GM21619 (cell line): ENCODE data around the gene PSMA4.
A peak's percentile ranks its signal among the peaks of the same experiment; 100 is the strongest.
"Not testable (repeated sequence)": the region's sequence is repeated elsewhere in the genome, so short reads cannot be mapped to it uniquely, and the experiment has no call there.

Experiments used
- ATAC-seq: cut with Tn5 transposase; IDR thresholded peaks from one replicate; pipeline ENCODE4 v1.9.1; 2021; ENCODE audit not compliant: unreplicated experiment

The PSMA4 gene

DNA sequence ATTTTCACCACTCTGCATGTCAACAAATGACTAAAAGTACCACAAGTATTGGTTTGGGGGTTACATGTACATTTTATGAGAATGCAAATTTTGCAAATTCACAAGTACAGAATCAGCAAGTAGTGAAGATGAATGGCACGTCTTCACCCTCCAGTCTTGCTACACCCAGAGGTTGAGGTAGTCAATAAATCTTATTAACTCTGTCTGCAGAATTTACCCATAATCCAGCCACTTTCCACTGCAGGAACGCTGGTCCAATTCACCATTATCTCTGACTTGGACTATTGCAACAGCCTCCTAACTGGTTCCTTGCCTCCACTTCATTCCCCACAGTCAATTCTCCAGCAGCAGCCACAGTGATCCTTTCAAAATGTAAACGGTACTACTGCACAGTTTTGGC is 10.6 kb downstream of the PSMA4 start:
- ATAC-seq = no peak

DNA sequence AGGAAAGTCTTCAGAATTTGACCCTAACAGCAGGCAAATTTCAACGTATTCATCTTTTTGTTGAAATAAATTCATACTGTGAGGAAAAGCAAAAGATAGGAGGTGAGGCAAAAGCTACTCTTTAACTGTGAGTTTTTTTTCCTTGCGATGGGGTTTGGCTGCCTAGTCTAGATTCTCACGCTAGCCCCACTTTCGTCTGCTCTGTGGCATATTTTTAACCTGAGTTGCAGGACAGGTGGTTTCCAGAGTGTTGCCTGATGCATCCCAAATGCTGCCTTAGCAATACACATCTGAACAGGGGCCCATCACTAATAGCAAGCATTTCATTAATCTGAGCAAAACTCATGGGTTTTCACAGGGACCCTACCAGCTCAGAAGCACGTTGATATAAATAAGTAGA is 11.7 kb downstream of the PSMA4 start:
- ATAC-seq = no peak

DNA sequence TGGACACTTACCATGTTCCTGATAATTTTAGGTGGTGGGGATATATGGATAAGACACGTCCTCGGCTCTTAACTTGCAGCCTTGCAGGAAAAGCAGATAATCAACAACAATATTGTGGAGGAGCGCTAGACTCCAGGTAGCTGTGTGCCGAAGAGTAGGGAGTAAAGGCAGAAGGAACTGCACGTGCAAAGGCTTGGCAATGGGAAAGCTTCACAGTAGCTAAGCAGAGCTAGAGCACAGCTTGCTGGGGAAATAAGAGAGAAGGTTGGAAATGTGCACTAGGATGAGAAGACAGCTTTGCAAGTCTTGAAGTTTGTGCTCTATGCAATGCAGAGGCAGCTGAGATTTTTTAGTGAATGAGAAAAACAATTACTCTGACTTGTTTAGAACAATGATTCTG is 12.4 kb downstream of the PSMA4 start:
- ATAC-seq = no peak

DNA sequence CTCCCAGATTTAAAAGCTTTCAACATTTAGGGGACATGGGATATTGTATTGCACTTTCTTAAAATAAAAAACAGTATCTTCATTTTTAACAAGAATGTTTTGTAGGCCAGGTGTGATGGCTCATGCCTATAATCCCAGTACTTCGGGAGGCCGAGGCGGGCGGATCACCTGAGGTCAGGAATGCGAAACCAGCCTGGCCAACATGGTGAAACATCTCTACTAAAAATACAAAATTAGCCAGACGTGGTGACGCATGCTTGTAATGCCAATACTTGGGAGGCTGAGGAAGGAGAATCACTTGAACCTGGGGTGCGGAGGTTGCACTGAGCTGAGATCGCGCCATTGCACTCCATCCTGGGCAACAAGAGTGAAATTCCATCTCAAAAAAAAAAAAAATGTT is 20.0 kb downstream of the PSMA4 start:
- ATAC-seq = not testable (repeated sequence)

DNA sequence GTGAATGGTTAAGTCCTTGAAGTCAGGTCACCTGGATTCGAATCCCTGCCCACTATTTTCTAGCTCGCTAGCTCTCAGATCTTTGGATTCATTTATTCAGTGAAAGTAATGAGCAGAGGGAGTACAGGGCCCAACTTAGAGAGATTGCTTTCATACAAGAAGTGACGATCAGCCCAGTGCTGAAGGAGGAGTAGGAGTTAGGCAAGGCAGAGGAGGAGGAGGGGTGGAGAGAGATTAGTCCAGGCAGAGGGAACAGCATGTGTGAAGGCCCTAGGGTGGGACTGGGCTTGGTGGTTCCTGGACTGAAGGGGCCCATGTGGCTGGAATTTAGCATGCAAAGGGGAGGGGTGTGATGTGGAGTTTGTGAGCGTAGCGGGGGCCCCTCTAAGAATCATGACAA is 21.2 kb downstream of the PSMA4 start:
- no peak for ATAC-seq

DNA sequence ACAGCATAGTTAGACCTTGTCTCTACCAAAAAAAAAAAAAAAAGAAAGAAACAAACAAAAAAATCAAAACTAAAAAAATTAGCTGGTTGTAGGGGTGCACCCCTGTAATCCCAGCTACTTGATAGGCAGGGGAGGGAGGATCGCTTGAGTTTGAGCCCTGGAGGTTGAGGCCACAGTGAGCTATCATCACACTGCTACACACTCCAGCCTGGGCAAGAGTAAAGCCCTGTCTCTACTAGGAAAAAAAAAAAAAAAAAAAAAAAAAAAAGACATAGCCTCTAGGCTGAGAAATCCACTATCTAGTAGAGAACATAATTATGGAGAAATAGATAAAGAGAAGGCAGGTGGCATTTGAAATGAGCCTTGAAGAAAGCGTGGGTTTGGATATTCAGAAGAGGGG is 22.8 kb downstream of the PSMA4 start:
- no peak for ATAC-seq

DNA sequence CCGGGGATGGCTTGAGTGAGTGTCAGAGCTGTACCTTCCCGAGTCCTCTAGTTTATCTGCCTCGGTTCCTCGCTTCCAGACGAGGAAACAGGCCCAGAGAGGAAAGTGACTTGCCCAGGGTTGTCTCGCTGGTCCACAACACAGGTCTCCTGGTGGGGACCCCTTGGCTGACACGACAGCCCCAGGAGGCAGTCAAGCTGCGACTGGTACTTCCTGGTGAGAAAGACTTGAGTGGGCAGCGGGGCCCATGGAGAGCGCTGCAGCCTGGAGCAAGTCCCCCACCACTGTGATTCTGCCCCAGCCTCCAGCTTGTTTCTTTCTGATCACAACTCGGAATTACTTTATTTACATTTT is 24.5 kb downstream of the PSMA4 start:
- peak; percentile 15 for ATAC-seq

DNA sequence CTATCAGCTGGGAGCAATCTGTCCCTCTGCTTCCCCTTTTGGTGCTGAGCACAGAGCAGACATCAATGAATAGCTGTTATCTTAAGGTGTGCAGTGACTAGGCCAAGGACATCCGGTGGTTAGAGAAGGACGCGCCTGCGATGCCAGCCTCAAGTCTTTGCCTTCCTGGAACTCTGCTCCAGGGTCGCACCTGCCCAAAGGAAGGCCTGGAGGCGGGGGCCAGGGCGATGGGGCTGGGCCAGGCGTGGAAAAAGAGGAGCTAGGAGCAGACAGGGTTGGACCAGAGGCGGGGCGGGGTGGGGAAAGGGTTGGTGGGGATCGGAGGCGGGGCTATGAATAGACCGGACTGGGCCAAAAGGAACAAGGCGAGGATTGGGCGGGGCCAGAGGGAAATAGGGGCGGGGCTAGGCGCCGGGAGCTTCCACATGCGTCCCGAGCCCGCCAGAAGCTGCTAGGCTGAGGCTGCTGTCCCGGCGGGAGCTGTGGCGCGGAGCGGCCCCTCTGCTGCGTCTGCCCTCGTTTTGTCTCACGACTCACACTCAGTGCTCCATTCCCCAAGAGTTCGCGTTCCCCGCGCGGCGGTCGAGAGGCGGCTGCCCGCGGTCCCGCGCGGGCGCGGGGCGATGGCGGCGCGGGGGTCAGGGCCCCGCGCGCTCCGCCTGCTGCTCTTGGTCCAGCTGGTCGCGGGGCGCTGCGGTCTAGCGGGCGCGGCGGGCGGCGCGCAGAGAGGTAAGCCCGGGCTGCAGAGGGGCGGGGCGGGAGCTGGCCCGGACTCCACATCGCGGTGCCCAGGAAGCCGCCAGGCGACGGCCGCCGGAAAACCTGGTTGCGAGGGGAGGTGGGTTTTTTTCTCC is 25.1 kb downstream of the PSMA4 start, which contains the start of gene CHRNA5:
TSS of gene CHRNA5 (plus strand) at position 424 of the 854 bp plus-strand sequence. CDS start at position 624, 200 bp downstream.
- peak; percentile 83 for ATAC-seq

DNA sequence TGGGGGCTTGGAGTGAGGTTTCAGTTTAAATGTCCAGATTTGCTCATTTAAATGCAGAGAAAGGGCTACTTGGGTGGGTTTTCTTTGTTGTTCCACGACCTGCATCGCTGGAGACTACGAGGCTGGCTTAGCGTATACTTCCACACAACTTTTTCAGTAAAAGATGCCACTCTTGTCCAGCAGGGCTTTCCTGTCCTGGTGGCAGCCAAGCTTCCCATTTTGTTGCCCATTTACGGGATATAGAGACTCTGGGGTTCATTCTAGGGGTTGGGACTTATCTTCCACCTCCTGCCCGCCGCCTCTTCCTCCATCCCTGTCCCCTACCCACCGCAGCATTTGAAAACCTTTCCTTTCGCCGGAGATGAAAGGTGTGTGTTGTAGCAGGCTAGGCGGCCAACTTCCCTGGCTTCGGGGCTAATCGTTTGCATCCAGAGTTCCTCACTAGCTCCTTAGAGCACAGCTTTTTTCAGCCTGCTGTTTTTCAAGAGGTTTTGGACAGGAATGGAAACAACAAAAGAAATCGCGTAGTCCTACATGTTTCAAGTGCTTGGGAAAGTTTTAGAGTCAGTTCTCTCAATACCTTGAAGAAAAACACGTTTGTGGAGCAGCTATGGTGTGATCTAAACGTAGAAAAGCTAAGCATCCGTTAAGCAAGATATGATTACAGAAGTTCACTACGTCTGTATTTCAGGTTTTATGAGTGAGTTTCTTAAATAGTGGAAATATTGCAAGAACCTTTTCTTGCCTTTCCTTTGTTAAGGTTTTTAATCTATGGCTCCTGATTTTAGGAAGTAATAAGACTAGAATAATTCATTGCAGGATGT is 25.9 kb downstream of the PSMA4 start:
- peak; percentile 3 for ATAC-seq

DNA sequence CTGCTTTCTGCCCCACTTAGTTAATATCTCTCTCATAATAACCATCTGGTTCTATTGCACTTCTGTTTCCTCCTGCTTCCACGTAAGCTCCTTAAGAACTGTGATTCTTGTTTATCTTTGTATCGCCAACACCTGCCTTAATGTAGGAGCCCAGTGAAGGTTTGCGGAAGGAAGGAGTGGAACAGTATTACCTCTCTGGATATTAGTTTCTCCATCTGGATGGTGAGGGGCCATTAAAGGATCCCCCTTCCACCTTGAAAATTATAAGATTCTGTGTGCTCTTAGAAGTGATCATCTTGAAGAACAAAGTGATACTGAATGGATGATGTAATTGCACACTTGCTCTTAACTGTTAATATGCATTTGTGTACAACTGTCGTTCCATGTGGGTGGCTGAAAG is 27.3 kb downstream of the PSMA4 start:
- ATAC-seq = no peak

DNA sequence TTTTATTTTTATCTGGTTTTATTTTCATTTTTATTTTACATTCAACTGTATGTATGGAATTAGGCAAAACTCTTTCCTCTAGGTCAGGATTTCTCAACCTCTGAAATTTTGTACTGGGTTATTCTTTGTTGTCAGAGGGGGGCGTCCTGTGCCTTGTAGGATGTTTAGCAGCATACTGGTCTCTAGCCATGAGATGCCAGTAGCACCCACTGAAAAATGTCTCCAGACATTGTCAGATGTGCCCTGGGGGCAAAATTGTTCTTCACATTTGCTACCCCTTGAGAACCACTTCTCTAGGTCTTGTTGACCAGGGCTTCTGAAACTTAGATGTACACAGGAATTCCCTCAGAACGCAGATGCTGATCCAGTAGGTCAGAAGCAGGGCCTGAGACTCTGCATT is 30.5 kb downstream of the PSMA4 start:
- ATAC-seq = no peak

DNA sequence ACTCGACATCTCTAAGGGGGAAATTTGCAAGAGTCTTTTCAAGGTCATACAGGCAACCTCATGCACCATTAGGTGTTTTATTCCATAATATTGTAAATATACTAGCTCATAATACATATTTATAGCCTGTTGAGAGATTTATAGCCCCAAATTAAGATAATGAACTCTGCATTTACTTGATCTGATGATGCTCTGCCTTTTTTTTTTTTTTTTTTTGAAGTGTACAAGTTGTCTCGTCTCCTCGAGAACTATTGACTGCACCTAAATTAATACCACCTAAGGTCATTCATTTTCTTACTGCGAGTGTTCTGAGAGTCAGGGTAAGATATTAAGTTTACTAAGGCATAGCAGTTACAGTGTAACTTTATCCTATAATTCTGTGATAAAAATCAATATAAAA is 31.1 kb downstream of the PSMA4 start:
- ATAC-seq = no peak

DNA sequence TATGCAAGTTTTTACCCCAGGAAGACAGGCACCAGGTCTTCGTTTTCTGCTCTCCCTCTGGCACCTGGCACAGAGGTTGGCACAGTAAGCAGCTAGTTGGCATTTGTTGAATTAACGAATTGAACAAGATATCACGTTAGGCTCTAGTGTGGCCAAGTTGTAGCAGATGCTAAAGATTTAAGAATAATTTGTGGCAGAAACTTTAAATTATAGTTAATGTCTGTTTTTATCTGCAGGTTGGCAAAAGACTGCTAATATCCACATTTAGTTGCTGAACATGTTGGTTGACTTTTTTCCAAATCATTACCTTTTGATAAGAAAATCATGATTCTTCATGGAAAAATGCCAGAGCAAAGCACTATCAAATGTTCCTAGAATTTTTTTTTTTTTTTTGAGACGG is 33.2 kb downstream of the PSMA4 start:
- no peak for ATAC-seq

DNA sequence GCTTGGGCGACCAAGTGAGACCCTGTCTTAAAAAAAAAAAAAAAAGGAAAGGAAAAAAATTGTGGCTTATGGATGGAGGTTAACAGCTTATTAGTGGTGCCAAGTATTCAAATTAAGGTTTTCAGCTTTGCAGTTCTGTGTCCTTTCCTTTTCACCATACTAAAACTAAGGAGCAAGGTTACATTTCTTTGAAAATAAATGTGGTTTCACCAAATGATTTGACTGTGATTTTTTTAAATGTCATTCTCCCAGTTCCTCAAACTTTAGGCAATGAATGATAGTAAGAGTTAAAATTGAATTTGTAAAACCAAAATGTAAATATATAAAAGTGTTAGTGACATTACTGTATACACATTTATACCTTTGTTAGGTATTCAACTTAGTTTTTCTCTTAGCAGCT is 34.7 kb downstream of the PSMA4 start:
- no peak for ATAC-seq

DNA sequence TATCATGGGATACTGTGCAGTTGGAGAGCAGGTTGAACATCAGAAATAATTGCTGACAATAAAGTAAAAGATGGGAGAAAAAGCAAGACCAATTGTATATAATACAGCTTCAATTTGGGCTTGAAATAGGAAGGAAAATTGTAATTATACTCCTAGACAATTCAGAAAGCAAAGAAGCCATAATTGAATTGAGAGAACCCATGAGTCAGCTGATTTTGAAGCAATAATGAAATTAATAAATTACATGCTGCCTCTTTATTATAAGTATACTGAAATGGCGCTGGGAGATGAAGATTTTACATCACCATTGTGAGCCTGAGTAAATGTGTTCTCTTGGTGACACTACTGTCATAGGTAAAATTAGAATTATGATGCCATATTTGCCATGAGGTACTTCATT is 57.3 kb downstream of the PSMA4 start:
- no peak for ATAC-seq

DNA sequence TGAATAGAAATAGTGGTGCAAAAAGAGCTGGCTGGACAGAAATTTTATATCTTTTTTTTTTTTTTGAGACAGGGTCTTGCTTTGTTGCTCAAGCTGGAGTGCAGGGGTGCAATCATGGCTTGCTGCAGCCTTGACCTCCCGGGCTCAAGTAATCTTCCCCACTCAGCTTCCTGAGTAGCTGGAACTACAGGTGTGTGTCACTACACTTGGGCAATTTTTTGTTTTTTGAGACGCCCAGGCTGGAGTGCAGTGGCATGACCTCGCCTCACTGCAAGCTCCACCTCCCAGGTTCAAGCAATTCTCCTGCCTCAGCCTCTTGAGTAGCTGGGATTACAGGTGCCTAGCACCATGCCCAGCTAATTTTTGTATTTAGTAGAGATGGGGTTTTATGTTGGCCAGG is 58.1 kb downstream of the PSMA4 start:
- ATAC-seq = no peak

DNA sequence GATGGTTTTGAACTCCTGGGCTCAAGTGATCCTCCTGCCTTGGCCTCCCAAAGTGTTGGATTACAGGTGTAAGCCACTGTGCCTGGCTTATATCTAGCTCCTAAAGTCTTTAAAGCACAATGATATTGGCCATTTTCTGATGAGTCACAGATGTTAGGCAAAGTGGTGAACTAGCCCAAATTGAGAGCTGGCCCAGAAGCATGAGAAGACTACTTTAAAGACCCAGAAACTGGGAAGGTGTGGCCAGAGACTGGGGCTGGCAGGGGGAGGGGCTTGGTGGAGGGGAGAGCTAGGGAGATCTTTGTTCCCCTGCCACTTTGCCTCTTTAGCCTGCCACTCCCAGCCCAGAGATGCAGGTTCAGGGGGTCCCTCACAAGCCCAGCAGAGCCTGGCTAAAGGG is 58.9 kb downstream of the PSMA4 start:
- no peak for ATAC-seq
